Eye (tissue), 1 donor: ENCODE measurements around the gene DEK.
"Not testable (repeated sequence)": the region's sequence is repeated elsewhere in the genome, so short reads cannot be mapped to it uniquely, and the experiment has no call there.

ENCODE experiments used
- DNase-seq: peaks from one replicate; pipeline ENCODE4 v3.0.0-alpha.2; 2015

DEK gene, protein sequence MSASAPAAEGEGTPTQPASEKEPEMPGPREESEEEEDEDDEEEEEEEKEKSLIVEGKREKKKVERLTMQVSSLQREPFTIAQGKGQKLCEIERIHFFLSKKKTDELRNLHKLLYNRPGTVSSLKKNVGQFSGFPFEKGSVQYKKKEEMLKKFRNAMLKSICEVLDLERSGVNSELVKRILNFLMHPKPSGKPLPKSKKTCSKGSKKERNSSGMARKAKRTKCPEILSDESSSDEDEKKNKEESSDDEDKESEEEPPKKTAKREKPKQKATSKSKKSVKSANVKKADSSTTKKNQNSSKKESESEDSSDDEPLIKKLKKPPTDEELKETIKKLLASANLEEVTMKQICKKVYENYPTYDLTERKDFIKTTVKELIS

GRCh38 chr6:18264219-18264922 is at the start of gene DEK:
Gene DEK (minus strand): TSS chr6:18264530. CDS start chr6:18263987, 543 bp downstream.
- DNase-seq, result peak; percentile 95

- no peak for DNase-seq
Observed at GRCh38 chr6:18312368-18312767, 48.0 kb upstream of the DEK start.

- DNase-seq, result not testable (repeated sequence)
Observed at GRCh38 chr6:18310010-18310409, 45.7 kb upstream of the DEK start.

DNA sequence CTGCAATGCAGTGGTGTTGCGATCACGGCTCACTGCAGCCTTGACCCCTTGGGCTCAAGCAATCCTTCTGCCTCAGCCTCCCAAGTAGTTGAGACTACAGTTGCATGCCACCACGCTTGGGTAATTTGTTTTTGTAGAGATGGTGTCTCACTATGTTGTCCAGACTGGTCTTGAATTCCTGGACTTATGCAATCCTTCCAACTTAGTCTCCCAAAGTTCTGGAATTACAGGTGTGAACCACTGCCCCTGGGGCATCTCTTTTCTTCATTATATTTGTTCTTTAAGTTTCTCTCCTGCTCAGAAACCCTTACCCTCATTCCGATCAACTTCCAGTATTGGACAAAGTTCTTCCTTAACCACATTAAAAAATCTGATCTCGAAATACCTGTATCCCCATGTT is 44.7 kb upstream of the DEK start:
- DNase-seq, result no peak

- no peak for DNase-seq
Observed at GRCh38 chr6:18308070-18308735, 43.9 kb upstream of the DEK start.

- DNase-seq, result peak; percentile 31
Observed at GRCh38 chr6:18306977-18307376, 42.6 kb upstream of the DEK start.

- DNase-seq, result no peak
Observed at GRCh38 chr6:18302561-18303439, 38.5 kb upstream of the DEK start.

- no peak for DNase-seq
Observed at GRCh38 chr6:18293076-18293904, 29.0 kb upstream of the DEK start.

- no peak for DNase-seq
Observed at GRCh38 chr6:18289283-18289682, 25.0 kb upstream of the DEK start.

- DNase-seq, result no peak
Observed at GRCh38 chr6:18284261-18284660, 19.9 kb upstream of the DEK start.

DNA sequence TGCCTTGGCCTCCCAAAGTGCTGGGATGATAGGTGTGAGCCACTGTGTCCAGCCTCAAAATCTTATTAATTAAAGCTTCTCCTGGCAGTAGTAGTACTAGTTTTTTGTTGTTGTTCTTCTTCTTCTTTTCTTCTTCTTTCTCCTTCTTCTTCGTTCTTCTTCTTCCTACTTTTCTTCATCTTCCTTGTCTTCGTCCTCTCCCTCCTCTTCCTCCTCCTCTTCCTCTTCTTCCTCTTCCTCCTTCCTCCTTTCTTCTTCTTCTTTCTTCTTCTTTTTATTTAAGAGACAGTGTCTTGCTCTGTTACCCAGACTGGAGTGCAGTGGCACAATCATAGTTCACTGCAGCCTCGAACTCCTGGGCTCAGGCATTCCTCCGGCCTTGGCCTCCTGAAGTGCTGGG is 17.2 kb upstream of the DEK start:
- DNase-seq, result no peak

- DNase-seq, result peak; percentile 72
Observed at GRCh38 chr6:18280084-18280483, 15.8 kb upstream of the DEK start.

DNA sequence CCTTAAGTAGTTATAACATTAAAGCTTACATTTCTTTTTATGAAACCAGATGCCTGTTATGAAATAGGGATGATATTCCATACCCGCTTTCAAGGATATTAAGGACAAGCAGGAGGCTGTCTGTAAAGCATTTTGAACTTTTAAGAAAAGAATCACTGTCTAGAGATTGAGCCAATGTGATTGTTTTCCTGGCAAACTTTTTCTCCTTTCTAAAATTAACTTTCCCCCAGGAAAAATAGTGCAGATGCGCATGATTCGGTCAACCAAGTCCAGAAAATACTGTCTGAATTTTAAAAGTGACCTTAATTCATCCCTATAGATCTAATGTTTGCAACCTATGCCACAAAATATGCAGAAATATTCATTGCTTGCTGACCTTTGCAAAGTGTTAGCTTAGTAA is 15.1 kb upstream of the DEK start:
- DNase-seq, result no peak

GRCh38 chr6:18277237-18278006 is 13.1 kb upstream of the DEK start:
- no peak for DNase-seq

- DNase-seq, result peak; percentile 60
Observed at GRCh38 chr6:18276610-18277236, 12.4 kb upstream of the DEK start.

DNA sequence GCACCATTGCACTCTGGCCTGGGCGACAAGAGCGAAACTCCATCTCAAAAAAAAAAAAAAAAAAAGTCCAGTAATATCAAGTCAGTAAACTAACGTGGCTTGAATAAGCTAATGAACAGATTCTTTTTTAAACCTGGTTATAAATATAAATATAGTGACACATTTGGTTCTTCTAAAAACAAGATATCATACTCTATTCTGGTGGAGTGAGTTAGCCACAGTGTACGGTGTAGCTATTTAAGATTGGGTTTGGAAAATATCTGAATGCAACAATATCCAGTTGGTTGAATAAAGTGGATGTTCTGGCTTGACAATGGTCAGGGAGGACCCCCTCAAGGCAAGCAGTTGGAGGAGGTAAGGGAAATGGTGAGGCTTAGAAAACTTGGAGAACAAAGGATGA is 5.9 kb upstream of the DEK start:
- DNase-seq, result no peak

- DNase-seq, result no peak
Observed at GRCh38 chr6:18269717-18270116, 5.4 kb upstream of the DEK start.

DNA sequence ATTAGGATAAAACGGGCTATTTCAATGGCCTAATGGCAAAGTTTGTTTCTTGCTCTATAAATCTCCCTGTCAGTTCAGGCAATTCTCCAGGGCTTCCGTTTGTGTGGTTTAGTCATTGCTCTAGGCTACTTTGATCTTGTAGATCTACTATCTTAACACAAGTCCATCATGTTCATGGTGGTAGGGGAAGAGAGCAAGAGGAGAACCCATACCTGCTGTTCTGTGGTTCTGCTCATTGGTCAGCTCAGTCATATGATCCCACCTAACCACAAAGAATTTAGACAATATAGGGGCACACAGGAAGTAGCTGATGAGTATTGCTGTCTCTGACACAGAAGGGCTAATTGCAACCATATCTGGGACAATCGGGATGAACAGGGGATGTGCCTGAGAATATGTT is 4.9 kb upstream of the DEK start:
- DNase-seq, result no peak

DNA sequence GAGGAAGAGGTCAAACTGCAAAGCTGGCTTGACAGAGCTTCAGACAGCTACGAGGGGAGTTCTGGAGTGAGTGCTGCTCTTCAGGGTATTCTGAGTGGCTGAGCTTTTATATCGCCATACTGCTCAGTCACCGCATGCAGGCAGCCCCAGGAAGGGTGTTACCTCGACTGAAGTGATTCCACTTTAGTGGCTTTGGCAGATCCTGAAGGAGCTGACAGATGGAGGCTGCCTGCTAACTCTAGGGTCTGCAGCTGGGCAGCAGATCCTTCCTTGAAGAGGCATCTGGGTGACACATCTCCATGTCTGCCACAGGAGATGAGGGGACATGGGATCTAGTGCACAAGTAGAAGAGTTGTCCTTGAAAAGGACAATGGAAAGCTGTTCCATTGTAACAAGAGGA is 3.7 kb upstream of the DEK start:
- DNase-seq, result no peak

DNA sequence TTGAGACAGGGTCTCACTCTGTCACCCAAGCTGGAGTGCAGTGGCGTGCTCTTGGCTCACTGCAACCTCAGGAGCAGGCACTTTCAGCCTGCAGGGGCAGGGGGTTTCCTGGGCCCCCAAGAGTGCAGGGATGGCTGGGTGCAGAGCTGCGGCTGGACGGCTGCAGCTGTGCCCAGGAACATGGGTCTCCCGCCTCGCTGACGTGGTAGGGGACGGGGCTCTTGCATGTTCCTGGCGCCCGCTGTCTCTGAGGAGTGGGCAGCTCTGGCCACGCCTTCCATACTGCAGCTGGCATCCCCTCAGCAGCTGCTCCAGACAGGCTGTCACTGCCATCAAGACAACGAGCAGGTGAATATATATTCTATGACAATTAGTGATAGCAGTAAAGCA is 2.2 kb upstream of the DEK start:
- DNase-seq, result no peak
